Neural progenitor cell (in vitro differentiated cells): ENCODE results near the gene POLN. TPM values are rescaled to one million over a fixed set of nuclear protein-coding genes. Genes with fewer than 3 reads are reported as not detected.

Experiments used
- DNase-seq: peaks from one replicate; pipeline ENCODE4 v3.0.0-alpha.2; 2016; ENCODE audit warnings: low spot score
- H2AFZ ChIP-seq: fragments of 200-600 bp; sonication (generic); replicated peaks from 2 replicates; pipeline ENCODE4 v1.6.1; 2016; ENCODE audit warnings: antibody characterized with exemption
- H3F3A ChIP-seq: fragments of 200-600 bp; sonication (generic); 2 replicates; pipeline ENCODE4 v1.6.1; 2016; ENCODE audit warnings: antibody characterized with exemption, low read depth
- H3K27ac ChIP-seq: fragments of 200-600 bp; sonication (generic); 2 replicates; pipeline ENCODE4 v1.5.1; 2016; ENCODE audit warnings: mild to moderate bottlenecking
- H3K27me3 ChIP-seq: fragments of 200-600 bp; sonication (generic); 2 replicates; pipeline ENCODE4 v1.6.1; 2016; ENCODE audit warnings: mild to moderate bottlenecking, moderate library complexity
- H3K36me3 ChIP-seq: fragments of 200-600 bp; sonication (generic); 2 replicates; pipeline ENCODE4 v1.5.1; 2016
- H3K4me1 ChIP-seq: fragments of 200-600 bp; sonication (generic); 2 replicates; pipeline ENCODE4 v1.6.1; 2016; ENCODE audit warnings: mixed run types
- H3K4me2 ChIP-seq: fragments of 200-600 bp; sonication (generic); 2 replicates; pipeline ENCODE4 v1.6.1; 2016
- H3K4me3 ChIP-seq: fragments of 200-600 bp; sonication (generic); 2 replicates; pipeline ENCODE4 v1.5.1; 2016
- H3K79me2 ChIP-seq: fragments of 200-600 bp; sonication (generic); 2 replicates; pipeline ENCODE4 v1.6.1; 2016; ENCODE audit warnings: low read depth
- H3K9ac ChIP-seq: fragments of 200-600 bp; sonication (generic); 2 replicates; pipeline ENCODE4 v1.6.1; 2016
- H3K9me3 ChIP-seq: fragments of 200-600 bp; sonication (generic); 2 replicates; pipeline ENCODE4 v1.5.1; 2016; ENCODE audit warnings: low read depth
- H4K20me1 ChIP-seq: fragments of 200-600 bp; sonication (generic); 2 replicates; pipeline ENCODE4 v1.6.1; 2016; ENCODE audit warnings: low read depth
- H3K27ac Mint-ChIP-seq: 3 replicates; pipeline ENCODE4 v1.8.0; 2021; ENCODE audit warnings: mixed read lengths
- H3K27me3 Mint-ChIP-seq: 2 replicates; pipeline ENCODE4 v1.8.0; 2022; ENCODE audit warnings: low read depth, mild to moderate bottlenecking, inconsistent platforms, moderate library complexity, mixed read lengths; ENCODE audit not compliant: insufficient read depth
- H3K36me3 Mint-ChIP-seq: 3 replicates; pipeline ENCODE4 v1.8.0; 2021; ENCODE audit warnings: mixed read lengths
- H3K4me1 Mint-ChIP-seq: 3 replicates; pipeline ENCODE4 v1.8.0; 2021; ENCODE audit warnings: mixed read lengths
- H3K4me3 Mint-ChIP-seq: 3 replicates; pipeline ENCODE4 v1.8.0; 2021; ENCODE audit warnings: mild to moderate bottlenecking, moderate library complexity, mixed read lengths
- H3K9me3 Mint-ChIP-seq: 3 replicates; pipeline ENCODE4 v1.8.0; 2020; ENCODE audit warnings: mixed read lengths
- CTCF ChIP-seq: fragments of 200-600 bp; sonication (generic); IDR thresholded peaks from 2 replicates; pipeline ENCODE4 v1.5.1; 2017; ENCODE audit warnings: antibody characterized with exemption, mild to moderate bottlenecking
- EZH2 ChIP-seq: fragments of 200-600 bp; sonication (generic); IDR thresholded peaks from 2 replicates; pipeline ENCODE4 v1.6.1; 2017; ENCODE audit warnings: antibody characterized with exemption, mild to moderate bottlenecking, moderate library complexity
- EZH2phosphoT487 ChIP-seq: fragments of 200-600 bp; sonication (generic); IDR thresholded peaks from 2 replicates; pipeline ENCODE4 v1.6.1; 2017; ENCODE audit warnings: antibody characterized with exemption
- total RNA-seq: library from RNA; depleted of rRNA; stranded (reverse); fragments of >200 nt; gene quantifications from 2 replicates; pipeline ENCODE4 v1.2.3, GENCODE V29; 2015; ENCODE audit warnings: low replicate concordance

The POLN gene
- total RNA-seq, 1 donor from 2014 or later = 1.7 TPM

- H3K36me3 ChIP-seq = no peaks in the 10 kb centered on the region
- no peak for DNase-seq
- Mint-ChIP-seq H3K36me3 (no peaks in the 10 kb centered on the region), H3K27ac (peak overlapping the region; percentile 57), H3K4me1 (peaks cover 21% of the 10 kb centered on the region), H3K9me3 (no peaks in the 10 kb centered on the region), H3K27me3 (peaks cover 7% of the 10 kb centered on the region), H3K4me3 (no peak overlapping the region)
- peak overlapping the region; percentile 96 for H3K4me2 ChIP-seq
- no peak overlapping the region for H3K4me3 ChIP-seq
- H3K9ac ChIP-seq = no peak overlapping the region
- H3K27me3 ChIP-seq = no peaks in the 10 kb centered on the region
- H3K27ac ChIP-seq = peak overlapping the region; percentile 4
- H3F3A ChIP-seq = peaks cover 20% of the 10 kb centered on the region
- H3K79me2 ChIP-seq = peaks cover 17% of the 10 kb centered on the region
- H3K9me3 ChIP-seq = no peaks in the 10 kb centered on the region
- H2AFZ ChIP-seq = no peak overlapping the region
- peaks cover 16% of the 10 kb centered on the region for H4K20me1 ChIP-seq
- H3K4me1 ChIP-seq = peaks cover 34% of the 10 kb centered on the region
- TF ChIP-seq EZH2 (no peak), CTCF (no peak), EZH2phosphoT487 (no peak)
These were observed 22.6 kb upstream of the POLN start for GRCh38 chr4:2264481-2265041.

GRCh38 chr4:2263926-2264321 lies 22.0 kb upstream of the POLN start:
- Histone ChIP-seq H3K27ac (peak overlapping the region; percentile 4), H2AFZ (no peak overlapping the region), H3K4me3 (no peak overlapping the region), H3K9me3 (no peaks in the 10 kb centered on the region), H3K27me3 (no peaks in the 10 kb centered on the region), H3K9ac (no peak overlapping the region), H3K36me3 (no peaks in the 10 kb centered on the region), H3F3A (peaks cover 20% of the 10 kb centered on the region), H3K4me2 (peak overlapping the region; percentile 96), H4K20me1 (peaks cover 23% of the 10 kb centered on the region), H3K79me2 (peaks cover 21% of the 10 kb centered on the region), H3K4me1 (peaks cover 28% of the 10 kb centered on the region)
- DNase-seq = no peak
- no peaks in the 10 kb centered on the region for H3K9me3 Mint-ChIP-seq
- H3K4me1 Mint-ChIP-seq = peaks cover 15% of the 10 kb centered on the region
- H3K27ac Mint-ChIP-seq = peak overlapping the region; percentile 57
- TF ChIP-seq EZH2phosphoT487 (no peak), CTCF (no peak), EZH2 (no peak)
- peaks cover 8% of the 10 kb centered on the region for H3K27me3 Mint-ChIP-seq
- H3K36me3 Mint-ChIP-seq = no peaks in the 10 kb centered on the region
- H3K4me3 Mint-ChIP-seq = peak overlapping the region; percentile 82

- Histone ChIP-seq H3K9ac (peak overlapping the region; percentile 55), H3K27ac (peak overlapping the region; percentile 93), H3K4me3 (peak overlapping the region; percentile 72), H3K4me2 (peak overlapping the region; percentile 96), H3F3A (peaks cover 20% of the 10 kb centered on the region), H3K36me3 (no peaks in the 10 kb centered on the region), H4K20me1 (peaks cover 33% of the 10 kb centered on the region), H3K79me2 (peaks cover 21% of the 10 kb centered on the region), H2AFZ (peak overlapping the region; percentile 71), H3K9me3 (no peaks in the 10 kb centered on the region), H3K27me3 (no peaks in the 10 kb centered on the region), H3K4me1 (peaks cover 26% of the 10 kb centered on the region)
- no peaks in the 10 kb centered on the region for H3K36me3 Mint-ChIP-seq
- no peaks in the 10 kb centered on the region for H3K9me3 Mint-ChIP-seq
- H3K27me3 Mint-ChIP-seq = peaks cover 8% of the 10 kb centered on the region
- TF ChIP-seq EZH2 (no peak), CTCF (no peak), EZH2phosphoT487 (no peak)
- H3K27ac Mint-ChIP-seq = no peak overlapping the region
- peak overlapping the region; percentile 82 for H3K4me3 Mint-ChIP-seq
- DNase-seq = no peak
- peaks cover 12% of the 10 kb centered on the region for H3K4me1 Mint-ChIP-seq
These were observed 21.0 kb upstream of the POLN start for GRCh38 chr4:2262944-2263250.
